Activated CD4-positive, alpha-beta T cell treated with anti-CD3 and anti-CD28 coated beads for 48 hours (primary cell): ENCODE data around the gene TP53AIP1.

Source experiments
- DNase-seq: peaks from one replicate; pipeline ENCODE4 v3.0.0-alpha.2; 2020

TP53AIP1 gene, protein sequence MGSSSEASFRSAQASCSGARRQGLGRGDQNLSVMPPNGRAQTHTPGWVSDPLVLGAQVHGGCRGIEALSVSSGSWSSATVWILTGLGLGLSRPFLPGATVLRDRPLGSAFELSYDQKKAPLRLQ

DNA sequence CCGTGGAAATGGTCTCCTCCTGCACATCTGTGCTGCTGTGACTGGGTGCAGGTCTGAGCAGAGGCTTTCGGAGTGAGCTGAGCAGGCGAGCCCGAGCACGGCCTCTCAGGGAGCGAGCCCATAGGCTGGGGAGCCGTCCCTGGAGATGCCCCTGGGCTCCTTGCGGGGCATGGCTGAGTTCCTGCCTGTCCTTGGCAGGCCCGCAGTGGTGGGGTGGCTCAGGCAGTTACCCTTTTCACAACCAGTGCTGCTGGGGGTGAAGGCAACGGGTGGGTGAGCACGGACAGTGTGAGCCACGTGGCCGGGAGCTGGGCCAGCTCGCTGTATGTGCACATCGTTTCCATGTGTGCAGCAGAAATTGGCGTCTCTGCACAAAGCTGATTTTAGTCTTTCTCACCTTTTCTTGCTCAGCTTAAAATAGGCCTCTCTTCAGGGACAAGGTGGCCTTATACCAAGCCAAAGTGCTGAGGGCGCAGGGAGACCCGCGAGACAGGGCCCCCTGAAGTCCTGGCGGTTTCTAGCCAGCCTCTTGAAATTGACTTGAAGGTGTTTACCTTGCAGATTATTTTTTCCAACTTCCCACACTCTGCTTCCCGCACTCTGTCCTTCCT lies at the start of gene TP53AIP1:
TP53AIP1 (minus strand) TSS at position 55 of the 611 bp plus-strand sequence. CDS start 5,053 bp downstream, outside the sequence.
- DNase-seq: no peak

DNA sequence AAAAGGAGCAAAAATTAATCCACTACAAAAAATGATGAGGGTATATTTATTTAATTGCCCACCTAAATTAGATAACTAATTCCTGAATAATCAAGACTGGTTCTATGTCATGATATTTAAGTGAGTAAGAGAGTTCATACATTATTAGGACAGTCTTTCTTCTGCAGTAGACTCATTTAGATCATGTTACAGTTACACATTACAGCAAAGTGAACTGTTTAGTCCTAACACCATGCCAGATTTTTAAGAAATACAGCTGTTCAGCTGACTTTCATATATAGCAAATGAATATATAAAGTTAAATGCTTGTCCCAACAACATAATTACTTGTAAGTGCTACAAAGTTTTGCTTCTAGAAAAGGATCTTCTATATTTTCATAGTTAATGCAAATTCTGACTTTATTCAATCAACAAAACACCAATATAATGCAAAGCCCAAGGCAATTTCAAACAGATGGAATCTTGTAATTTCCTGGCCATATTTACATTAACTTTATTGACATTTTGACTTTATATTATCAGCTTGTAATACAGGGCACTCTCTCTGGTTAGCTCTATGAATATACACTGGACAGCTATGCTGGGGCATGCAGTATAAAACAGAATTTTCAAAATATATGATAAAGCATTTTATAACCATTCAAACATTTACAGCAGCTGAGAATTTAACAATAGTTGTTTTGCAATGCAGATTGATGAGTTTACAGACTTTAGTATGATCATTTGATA lies 45.7 kb upstream of the TP53AIP1 start:
- DNase-seq: no peak

DNA sequence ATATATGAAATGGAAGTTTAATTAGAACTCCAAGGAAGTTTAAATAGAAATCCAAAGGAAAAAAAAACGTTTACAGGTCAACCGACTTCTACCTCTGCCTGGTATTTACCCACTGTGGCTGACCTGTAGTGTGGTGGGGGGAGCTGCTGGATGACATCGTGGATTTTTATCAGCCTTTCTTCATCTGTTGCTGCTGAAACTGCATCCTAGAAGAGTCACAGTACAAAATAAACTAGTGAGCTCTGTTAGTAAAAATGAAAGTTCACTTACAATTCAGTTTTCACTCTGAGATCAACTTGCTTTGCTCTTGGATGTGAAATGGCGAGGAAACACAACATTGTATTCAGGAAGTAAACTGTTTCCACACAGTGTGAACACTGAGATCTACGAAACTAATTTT lies 43.2 kb upstream of the TP53AIP1 start:
- no peak for DNase-seq

DNA sequence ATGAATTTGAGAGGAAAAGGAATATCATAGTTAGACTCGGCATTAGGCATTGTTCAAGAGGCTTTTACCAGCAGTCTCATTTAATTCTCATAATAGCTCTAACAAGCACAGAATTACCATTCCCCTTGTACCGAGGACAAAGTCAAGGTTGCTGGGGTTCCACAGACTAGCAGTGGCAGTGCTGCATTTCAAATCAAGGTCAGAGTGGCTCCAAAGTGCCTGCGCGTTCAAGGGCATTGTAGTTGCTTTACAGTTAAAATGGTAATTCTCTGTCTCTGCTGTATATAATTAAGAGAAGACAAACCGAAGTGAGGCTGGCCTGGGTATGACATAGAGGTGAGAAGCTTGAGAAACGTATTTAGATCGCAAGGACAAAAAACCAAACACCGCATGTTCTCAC lies 40.4 kb upstream of the TP53AIP1 start:
- no peak for DNase-seq

GRCh38 chr11:128981254-128981653 lies 38.6 kb upstream of the TP53AIP1 start:
- no peak for DNase-seq

DNA sequence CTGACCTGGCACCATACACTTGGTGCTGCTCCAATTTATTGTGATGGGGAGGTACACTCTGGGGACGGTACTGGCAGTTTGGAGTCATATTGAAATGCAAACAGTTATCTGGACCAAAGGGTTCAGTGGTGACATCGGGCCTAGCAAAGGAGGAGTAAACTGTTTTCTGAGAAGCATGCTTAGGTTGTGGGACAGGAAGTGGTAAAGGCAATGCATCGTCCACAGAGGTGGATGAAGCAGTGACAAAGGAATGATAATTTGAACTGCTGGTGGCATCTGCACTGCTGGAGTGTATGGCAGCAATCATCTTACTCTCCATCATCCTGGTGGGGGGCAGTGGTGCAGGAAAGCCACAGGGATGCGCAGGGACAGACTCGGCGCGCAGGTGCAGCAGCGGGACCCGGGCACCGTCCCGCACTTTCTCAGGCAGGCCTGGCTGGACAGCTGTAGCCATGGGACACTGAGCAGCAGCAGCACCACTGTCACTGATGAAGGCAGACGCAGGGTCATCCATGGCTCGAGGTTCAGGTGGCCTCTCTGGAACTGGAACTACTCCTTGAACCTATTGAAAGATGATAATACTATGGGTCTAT lies 28.0 kb upstream of the TP53AIP1 start:
- DNase-seq: no peak

- DNase-seq: no peak
Measured at GRCh38 chr11:128968916-128969315, 26.2 kb upstream of the TP53AIP1 start.

- no peak for DNase-seq
Measured at GRCh38 chr11:128967578-128967977, 24.9 kb upstream of the TP53AIP1 start.

DNA sequence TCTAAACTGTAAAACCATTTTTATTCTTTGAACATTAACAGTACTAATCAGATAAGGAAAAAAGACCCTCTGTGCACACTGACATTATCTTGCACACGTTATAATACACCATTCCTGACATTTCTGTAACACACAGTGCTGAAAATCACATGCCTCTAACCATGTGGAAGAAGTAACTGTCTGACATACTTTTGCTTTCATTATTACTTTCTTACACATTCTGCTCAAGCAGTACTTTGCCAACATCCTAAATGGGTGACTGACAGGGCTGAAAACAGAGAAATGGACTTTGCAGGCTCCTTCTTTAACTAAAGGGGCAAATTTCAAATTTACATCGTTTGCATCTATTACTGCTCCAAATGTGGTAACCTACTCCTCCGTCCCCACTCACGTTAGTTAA lies 22.8 kb upstream of the TP53AIP1 start:
- DNase-seq: no peak

- no peak for DNase-seq
Measured at GRCh38 chr11:128964463-128964930, 21.8 kb upstream of the TP53AIP1 start.

GRCh38 chr11:128963744-128964325 lies 21.2 kb upstream of the TP53AIP1 start:
- no peak for DNase-seq

DNA sequence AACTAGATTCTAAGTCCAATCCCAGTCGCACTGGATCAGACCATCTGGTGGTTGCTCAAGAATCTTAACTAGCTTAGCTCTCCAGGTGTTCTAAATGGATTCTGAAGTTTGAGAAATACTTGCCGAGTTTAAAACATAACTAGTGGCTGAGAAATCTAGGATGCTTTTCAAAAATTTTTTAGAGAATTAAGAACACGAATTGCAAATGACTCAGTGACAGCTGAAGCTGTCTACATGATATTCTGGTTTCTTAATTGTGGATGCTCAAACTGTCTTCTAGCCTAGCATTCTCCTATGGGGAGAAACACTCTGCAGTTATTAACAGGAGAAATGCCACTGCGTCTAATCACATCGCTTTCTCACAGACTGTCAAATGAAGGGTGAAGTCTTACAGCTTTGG lies 20.2 kb upstream of the TP53AIP1 start:
- DNase-seq: no peak

DNA sequence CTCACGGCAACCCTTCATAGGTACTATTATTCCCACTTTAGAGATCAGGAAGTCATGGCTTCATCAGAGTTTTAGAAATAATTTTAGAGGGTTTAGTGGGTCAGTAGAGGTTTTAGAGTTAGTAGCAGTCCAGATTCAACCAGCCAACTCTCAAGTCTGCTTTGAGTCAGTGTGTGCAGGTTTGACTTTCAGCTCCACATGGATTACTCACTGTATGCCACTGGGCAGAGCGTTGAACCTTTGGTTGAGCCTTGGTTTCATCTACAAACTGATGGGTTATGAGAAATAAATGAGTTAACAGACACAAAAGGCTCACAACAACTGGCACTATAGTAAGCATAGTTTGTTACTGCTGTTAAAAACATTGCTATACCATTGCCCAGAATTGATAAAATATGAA lies 19.0 kb upstream of the TP53AIP1 start:
- DNase-seq: no peak

- no peak for DNase-seq
Measured at GRCh38 chr11:128957202-128957482, 14.5 kb upstream of the TP53AIP1 start.

DNA sequence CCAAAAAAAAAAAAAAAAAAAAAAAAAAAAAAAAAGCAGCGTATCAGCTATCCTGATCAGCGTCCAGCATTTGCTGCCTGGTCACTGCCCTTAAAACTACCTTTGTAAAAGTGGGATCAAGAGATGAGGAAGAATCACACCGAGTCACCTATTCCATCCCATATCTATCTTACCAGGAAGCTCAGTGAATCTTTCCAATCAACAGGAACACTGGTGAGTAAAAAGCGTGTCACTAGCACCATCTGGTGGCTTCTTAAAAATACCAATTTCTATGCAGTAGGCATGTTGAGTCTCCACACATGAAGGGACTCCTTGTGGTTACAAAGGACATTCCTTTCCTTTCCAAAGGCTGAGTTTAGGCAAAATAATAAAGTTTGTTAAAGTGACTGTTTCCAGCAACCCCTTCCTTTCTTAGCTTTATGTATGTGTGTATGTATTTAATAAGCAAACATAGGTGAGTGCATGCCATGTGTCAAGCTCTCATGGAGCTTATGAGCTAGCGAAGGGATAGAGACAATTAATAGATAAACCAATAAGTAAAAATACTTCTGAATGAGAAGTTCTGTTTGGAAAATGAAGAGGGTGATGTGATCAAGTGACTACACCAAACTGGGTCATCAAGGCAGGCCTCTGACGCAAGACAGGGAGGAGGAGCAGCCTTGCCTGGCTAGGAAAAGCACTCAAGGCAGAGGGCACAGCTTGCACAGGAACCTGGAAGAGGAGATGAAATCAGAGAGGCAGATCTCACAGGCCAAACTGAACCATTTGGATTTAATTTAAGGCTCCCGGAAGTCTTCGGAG lies 13.9 kb upstream of the TP53AIP1 start:
- DNase-seq: peak; percentile 9

DNA sequence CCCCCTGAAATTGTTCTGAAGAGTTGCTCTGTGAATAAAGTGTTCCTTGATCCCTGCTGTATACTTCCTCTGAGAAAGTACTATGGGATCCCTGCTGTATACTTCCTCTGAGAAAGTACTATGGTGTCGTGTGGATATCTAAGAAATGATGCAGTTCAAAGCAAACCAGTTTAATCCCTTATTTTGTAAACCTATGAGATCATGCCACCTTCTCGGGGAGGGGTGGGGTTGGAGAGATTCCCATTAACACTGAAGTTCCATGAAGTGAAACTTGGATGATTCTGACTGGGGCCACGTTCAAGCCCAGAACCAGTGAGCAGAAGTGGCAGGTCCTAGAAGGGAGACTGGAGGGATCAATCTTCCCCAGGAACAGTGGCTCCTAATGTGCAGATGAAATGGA lies 13.0 kb upstream of the TP53AIP1 start:
- no peak for DNase-seq

GRCh38 chr11:128953151-128953550 lies 10.5 kb upstream of the TP53AIP1 start:
- DNase-seq: no peak

- DNase-seq: no peak
Measured at GRCh38 chr11:128949791-128950454, 7.3 kb upstream of the TP53AIP1 start.

DNA sequence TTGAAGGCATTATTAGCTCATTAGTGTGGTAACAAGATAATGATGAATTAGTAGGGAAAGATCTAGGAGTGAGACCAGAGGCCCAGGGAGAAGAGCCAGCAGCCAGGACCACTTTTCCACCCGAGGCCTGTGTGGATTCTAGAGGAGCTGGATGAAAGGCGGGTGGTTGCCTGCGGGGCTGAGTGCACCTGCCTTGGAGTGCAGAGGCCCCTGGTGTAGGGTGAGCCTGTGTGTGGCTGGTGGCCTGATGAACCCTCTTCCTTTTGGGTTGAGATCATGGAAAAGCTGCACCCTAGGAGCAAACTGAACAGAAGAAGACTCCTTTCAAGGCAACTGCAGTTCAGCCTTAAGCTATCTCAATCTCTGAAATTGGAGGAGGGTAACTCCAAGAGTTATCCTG lies 5.9 kb upstream of the TP53AIP1 start:
- DNase-seq: no peak

DNA sequence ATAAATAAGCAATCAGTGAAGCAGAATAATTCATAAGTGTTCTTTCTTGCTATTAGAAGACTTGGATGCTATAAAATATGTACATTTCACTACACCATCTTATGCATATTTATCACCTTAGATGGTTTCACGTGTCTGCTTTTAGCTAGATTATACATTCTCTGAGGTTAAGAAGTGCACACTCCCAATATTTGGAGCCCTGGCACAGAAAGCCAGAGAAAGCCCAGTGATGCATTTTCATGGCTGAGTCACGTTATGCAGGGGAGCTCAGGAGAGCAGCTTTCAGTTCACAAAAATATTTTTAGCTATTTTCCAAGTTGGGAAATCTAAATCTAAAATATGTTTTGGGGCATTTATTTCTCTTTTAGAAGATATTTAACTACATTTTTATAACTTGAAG lies 5.1 kb upstream of the TP53AIP1 start:
- DNase-seq: no peak

- no peak for DNase-seq
Measured at GRCh38 chr11:128946648-128947047, 4.0 kb upstream of the TP53AIP1 start.

GRCh38 chr11:128943428-128943976 lies 831 bp upstream of the TP53AIP1 start:
- DNase-seq: no peak
